B cell (primary cell): ENCODE results near the gene RNF103. TPM values are rescaled to one million over a fixed set of nuclear protein-coding genes. Genes with fewer than 3 reads are reported as not detected.

Source experiments
- ATAC-seq: fragments of 200-7000 bp; cut with Tn5 transposase; one replicate; pipeline ENCODE4 v1.10.0; 2021; ENCODE audit warnings: low read depth, mild to moderate bottlenecking, moderate number of reproducible peaks, moderate library complexity
- CTCF ChIA-PET: fragments of 350-600 bp; sonication (Branson Sonifier 250); formaldehyde crosslinking; loops from one replicate; lab custom pipeline; 2021; ENCODE audit warnings: antibody characterized with exemption, inconsistent platforms; lab: Charles Lee
- POLR2A ChIA-PET: fragments of 350-600 bp; sonication (Branson Sonifier 250); formaldehyde crosslinking; loops from one replicate; lab custom pipeline; 2021; ENCODE audit warnings: antibody characterized with exemption; lab: Charles Lee
- DNase-seq: peaks from one replicate; pipeline ENCODE4 v3.0.0; 2013
- H2AFZ ChIP-seq: 2 replicates; pipeline ENCODE4 v1.6.1; 2012; ENCODE audit warnings: mild to moderate bottlenecking, low read depth, low read length; ENCODE audit not compliant: insufficient read depth, poor library complexity, severe bottlenecking
- H3K27ac ChIP-seq, 2 donors: 1 replicate in 1 of 2; 2 replicates in 1 of 2; pipeline ENCODE4 v1.5.1; 2012 to 2013; ENCODE audit warnings: low read length in 2 of 2, mild to moderate bottlenecking in 2 of 2, moderate library complexity in 1 of 2
- H3K27me3 ChIP-seq, 4 experiments: fragments of 200-600 bp in 1 of 4; sonication (generic) in 1 of 4; replicated peaks in 1 of 4; 1 replicate in 2 of 4; 2 replicates in 2 of 4; pipeline versions ENCODE4 v1.6.1 to v1.7.0; 2013 to 2016; ENCODE audit warnings: low read length in 3 of 4, mild to moderate bottlenecking in 2 of 4, mixed read lengths in 1 of 4, moderate library complexity in 1 of 4; ENCODE audit not compliant: insufficient read depth in 4 of 4, control insufficient read depth in 3 of 4; ENCODE audit errors: control extremely low read depth in 1 of 4
- H3K36me3 ChIP-seq, 2 experiments: replicated peaks in 1 of 2; 1 replicate in 1 of 2; 2 replicates in 1 of 2; pipeline versions ENCODE4 v1.6.1 to v1.7.1; 2013; ENCODE audit warnings: low read length in 1 of 2; ENCODE audit not compliant: insufficient read depth in 2 of 2, control insufficient read depth in 1 of 2; ENCODE audit errors: control extremely low read depth in 1 of 2, extremely low read depth in 1 of 2
- H3K4me1 ChIP-seq, 2 donors: fragments of 200-600 bp in 1 of 2; sonication (generic) in 1 of 2; 1 replicate in 1 of 2; 2 replicates in 1 of 2; pipeline versions ENCODE4 v1.5.1 to v1.6.1; 2013 to 2017; ENCODE audit warnings: low read length in 2 of 2; ENCODE audit not compliant: control insufficient read depth in 2 of 2, insufficient read depth in 2 of 2
- H3K4me2 ChIP-seq: replicated peaks from 2 replicates; pipeline ENCODE3; 2012; ENCODE audit warnings: mild to moderate bottlenecking, low read depth, low read length; ENCODE audit not compliant: poor library complexity, severe bottlenecking
- H3K4me3 ChIP-seq, 5 experiments: fragments of 200-600 bp in 1 of 5; sonication (generic) in 1 of 5; 1 replicate in 3 of 5; 2 replicates in 2 of 5; pipeline versions ENCODE4 v1.5.1 to v1.7.0; 2011 to 2016; ENCODE audit warnings: low read length in 4 of 5, mild to moderate bottlenecking in 4 of 5, low read depth in 2 of 5, control low read depth in 1 of 5, moderate library complexity in 1 of 5; ENCODE audit not compliant: insufficient read depth in 1 of 5; ENCODE audit errors: control extremely low read depth in 1 of 5, extremely low read depth in 1 of 5
- H3K79me2 ChIP-seq: fragments of 200-600 bp; sonication (generic); one replicate; pipeline ENCODE4 v1.6.0; 2016; ENCODE audit warnings: low read length; ENCODE audit not compliant: control insufficient read depth, insufficient read depth
- H3K9ac ChIP-seq: fragments of 200-600 bp; sonication (generic); 2 replicates; pipeline ENCODE4 v1.6.1; 2017; ENCODE audit warnings: mild to moderate bottlenecking, low read length, moderate library complexity
- H3K9me3 ChIP-seq, 3 donors: one replicate each; pipeline versions ENCODE4 v1.6.1 to v1.7.1; 2013; ENCODE audit warnings: low read length in 2 of 3; ENCODE audit not compliant: control insufficient read depth in 2 of 3, insufficient read depth in 1 of 3; ENCODE audit errors: control extremely low read depth in 1 of 3
- H4K20me1 ChIP-seq: 2 replicates; pipeline ENCODE4 v1.6.0; 2012; ENCODE audit warnings: mild to moderate bottlenecking, low read length; ENCODE audit not compliant: insufficient read depth, control insufficient read depth, poor library complexity, severe bottlenecking
- H3K27ac Mint-ChIP-seq: one replicate; pipeline ENCODE4 v1.8.0; 2021; ENCODE audit warnings: mixed read lengths
- H3K27me3 Mint-ChIP-seq: one replicate; pipeline ENCODE4 v1.8.0; 2021; ENCODE audit warnings: mixed read lengths
- H3K4me1 Mint-ChIP-seq: one replicate; pipeline ENCODE4 v1.8.0; 2021; ENCODE audit warnings: mixed read lengths
- H3K4me3 Mint-ChIP-seq: one replicate; pipeline ENCODE4 v1.8.0; 2021; ENCODE audit warnings: mixed read lengths
- H3K9me3 Mint-ChIP-seq: one replicate; pipeline ENCODE4 v1.8.0; 2022; ENCODE audit warnings: mixed read lengths; ENCODE audit not compliant: insufficient read depth
- CTCF ChIP-seq: fragments of 200-600 bp; IDR thresholded peaks from one replicate; pipeline ENCODE4 v1.8.0; 2022; ENCODE audit warnings: antibody characterized with exemption, mild to moderate bottlenecking
- EZH2 ChIP-seq: IDR thresholded peaks from 2 replicates; pipeline ENCODE4 v1.6.1; 2012; ENCODE audit warnings: borderline replicate concordance, low read depth, mild to moderate bottlenecking, moderate library complexity, low read length; ENCODE audit not compliant: insufficient read depth, poor library complexity, severe bottlenecking
- whole genome bisulfite sequencing: methylation state at CpG from one replicate; pipeline ENCODE4 v1.1.5; 2013; ENCODE audit warnings: missing lambda C conversion rate; ENCODE audit not compliant: insufficient coverage; 5-methylcytosine and 5-hydroxymethylcytosine counted together
- intact Hi-C: fragments of 100-400 bp; cut with micrococcal nuclease; formaldehyde crosslinking; loops from one replicate; pipeline ENCODE4 v1.10.0; 2022
- polyA plus RNA-seq: library from polyadenylated mRNA; depleted of rRNA; stranded (reverse); fragments of >200 nt; gene quantifications from 2 replicates; pipeline ENCODE4 v1.2.3, GENCODE V29; 2012
- total RNA-seq, 2 donors: library from RNA; stranded (reverse); fragments of 120-200 nt in 1 of 2; gene quantifications; 1 replicate in 1 of 2; 2 replicates in 1 of 2; pipeline versions ENCODE4 v1.2.3 to v1.2.4, GENCODE V29; 2013 to 2022

Gene RNF103
- total and polyA plus RNA-seq, 2 donors (not counting 1 experiment from before 2014, with no cell fraction given), result 23.7 to 37.2 TPM

- Mint-ChIP-seq H3K27me3 (peaks cover 3% of the 10 kb centered on the region), H3K9me3 (no peaks in the 10 kb centered on the region), H3K4me3 (no peak overlapping the region), H3K27ac (no peak overlapping the region), H3K4me1 (no peaks in the 10 kb centered on the region)
- H3K9ac ChIP-seq, result no peak overlapping the region
- no peaks in the 10 kb centered on the region for H4K20me1 ChIP-seq
- ChIA-PET CTCF (no interaction called here), POLR2A (interaction anchor here (0.6 kb wide), 1 partner anchor 411 kb away, joined by 4 read pairs; no protein-coding TSS in a partner anchor)
- no peak for DNase-seq
- intact Hi-C loops, result no loop called here
- H3K9me3 ChIP-seq, result peaks cover 0 to 1% (median 0%) of the 10 kb centered on the region in 3 donors
- H2AFZ ChIP-seq, result no peak overlapping the region
- ATAC-seq, result no peak
- 100% methylated on average over 1 of the region's 2 CpGs for WGBS
- no peak overlapping the region for H3K4me2 ChIP-seq
- H3K4me1 ChIP-seq, result no peaks in the 10 kb centered on the region
- TF ChIP-seq EZH2, result no peak
- no peak for TF ChIP-seq CTCF
- H3K4me3 ChIP-seq, result no peak overlapping the region
- H3K27me3 ChIP-seq, result no peaks in the 10 kb centered on the region
- no peak overlapping the region for H3K27ac ChIP-seq
- H3K36me3 ChIP-seq, result no peaks in the 10 kb centered on the region
- no peaks in the 10 kb centered on the region for H3K79me2 ChIP-seq
Observed at GRCh38 chr2:86596118-86596517, 27.5 kb downstream of the RNF103 start.

GRCh38 chr2:86593266-86593665, 30.4 kb downstream of the RNF103 start:
- no peaks in the 10 kb centered on the region for H3K27me3 ChIP-seq
- ChIA-PET POLR2A (no interaction called here), CTCF (no interaction called here)
- H3K9me3 Mint-ChIP-seq, result peaks cover 7% of the 10 kb centered on the region
- no peak overlapping the region for H3K4me3 Mint-ChIP-seq
- H3K4me1 Mint-ChIP-seq, result no peaks in the 10 kb centered on the region
- no peak overlapping the region for H3K9ac ChIP-seq
- no peaks in the 10 kb centered on the region for H3K4me1 ChIP-seq
- no CpG with 5 or more reads among the region's 2 CpGs for WGBS
- peaks cover 0 to 1% (median 0%) of the 10 kb centered on the region in 3 donors for H3K9me3 ChIP-seq
- H3K36me3 ChIP-seq, result no peaks in the 10 kb centered on the region
- DNase-seq (no peak), ATAC-seq (no peak)
- no peaks in the 10 kb centered on the region for H4K20me1 ChIP-seq
- H3K4me2 ChIP-seq, result no peak overlapping the region
- no peak for TF ChIP-seq EZH2
- no peak for TF ChIP-seq CTCF
- H3K27ac Mint-ChIP-seq, result no peak overlapping the region
- no peaks in the 10 kb centered on the region for H3K79me2 ChIP-seq
- H3K4me3 ChIP-seq, result no peak overlapping the region
- H3K27ac ChIP-seq, result no peak overlapping the region
- intact Hi-C loops, result no loop called here
- peaks cover 11% of the 10 kb centered on the region for H3K27me3 Mint-ChIP-seq
- no peak overlapping the region for H2AFZ ChIP-seq
